Activated CD4-positive, alpha-beta T cell treated with anti-CD3 and anti-CD28 coated beads, Interleukin-2, Interleukin-6, amounts not matched to agents 100 ng/mL and 50 ng/mL, durations not matched to agents 16 hours and 8 hours (primary cell): ENCODE results near the gene TAS2R14.

Experiments
- DNase-seq: peaks from one replicate; pipeline ENCODE4 v3.0.0-alpha.2; 2020

The TAS2R14 gene

DNA sequence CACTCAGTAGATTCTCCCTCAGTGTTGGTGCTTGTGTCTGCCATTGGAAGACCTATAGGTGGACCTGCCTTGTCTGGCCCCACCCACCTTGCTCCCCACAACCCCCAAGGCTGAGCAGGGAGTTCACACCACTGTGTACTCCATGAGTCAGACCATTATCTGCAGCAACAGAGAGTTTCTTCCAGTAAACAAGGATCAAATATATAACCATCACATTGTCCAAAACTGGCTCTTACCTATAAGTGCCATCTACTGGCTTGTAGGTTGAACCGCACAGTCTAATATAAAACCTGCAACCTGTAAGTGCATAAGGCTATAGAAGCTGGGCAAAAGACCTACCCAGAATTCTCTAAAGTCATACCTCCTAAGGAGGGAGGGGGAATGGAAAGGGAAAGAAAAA lies 37.6 kb downstream of the TAS2R14 start:
- no peak for DNase-seq

- no peak for DNase-seq
These were observed 38.1 kb downstream of the TAS2R14 start for GRCh38 chr12:10900972-10901371.

DNA sequence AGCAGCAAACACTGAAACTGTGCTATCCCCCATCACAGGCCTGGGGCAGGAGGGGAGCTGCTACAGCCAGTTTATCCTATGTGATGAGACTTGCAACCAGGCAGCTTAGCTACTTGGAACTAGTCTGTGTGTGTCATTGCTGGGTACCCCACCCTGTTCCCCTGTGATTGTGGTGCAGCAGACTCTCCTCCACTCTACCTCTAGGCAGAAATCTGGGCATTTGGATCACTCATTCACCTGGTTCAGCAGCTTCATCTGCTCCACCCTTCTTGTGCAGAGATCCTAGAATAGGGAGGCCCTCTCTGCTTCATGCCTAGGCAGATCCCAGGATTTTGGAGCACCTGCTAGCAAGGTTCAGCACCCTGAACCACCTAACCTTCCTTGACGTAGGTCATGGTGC lies 38.5 kb downstream of the TAS2R14 start:
- DNase-seq, result no peak

GRCh38 chr12:10896854-10897253 lies 42.2 kb downstream of the TAS2R14 start:
- DNase-seq, result no peak

- no peak for DNase-seq
These were observed 47.1 kb downstream of the TAS2R14 start for GRCh38 chr12:10891937-10892336.

- DNase-seq, result no peak
These were observed 49.8 kb downstream of the TAS2R14 start for GRCh38 chr12:10889226-10889625.
